GM12873 (cell line): ENCODE data around the gene ALDH3A1.

Source experiments
- TF ChIP-seq, protein P1 (sequence below): IDR thresholded peaks from 2 replicates; pipeline ENCODE4 v1.5.1; 2012; ENCODE audit warnings: low read depth, mild to moderate bottlenecking, moderate library complexity, low read length, control low read depth; ENCODE audit not compliant: insufficient read depth; ENCODE audit errors: missing control alignments

Gene ALDH3A1

DNA sequence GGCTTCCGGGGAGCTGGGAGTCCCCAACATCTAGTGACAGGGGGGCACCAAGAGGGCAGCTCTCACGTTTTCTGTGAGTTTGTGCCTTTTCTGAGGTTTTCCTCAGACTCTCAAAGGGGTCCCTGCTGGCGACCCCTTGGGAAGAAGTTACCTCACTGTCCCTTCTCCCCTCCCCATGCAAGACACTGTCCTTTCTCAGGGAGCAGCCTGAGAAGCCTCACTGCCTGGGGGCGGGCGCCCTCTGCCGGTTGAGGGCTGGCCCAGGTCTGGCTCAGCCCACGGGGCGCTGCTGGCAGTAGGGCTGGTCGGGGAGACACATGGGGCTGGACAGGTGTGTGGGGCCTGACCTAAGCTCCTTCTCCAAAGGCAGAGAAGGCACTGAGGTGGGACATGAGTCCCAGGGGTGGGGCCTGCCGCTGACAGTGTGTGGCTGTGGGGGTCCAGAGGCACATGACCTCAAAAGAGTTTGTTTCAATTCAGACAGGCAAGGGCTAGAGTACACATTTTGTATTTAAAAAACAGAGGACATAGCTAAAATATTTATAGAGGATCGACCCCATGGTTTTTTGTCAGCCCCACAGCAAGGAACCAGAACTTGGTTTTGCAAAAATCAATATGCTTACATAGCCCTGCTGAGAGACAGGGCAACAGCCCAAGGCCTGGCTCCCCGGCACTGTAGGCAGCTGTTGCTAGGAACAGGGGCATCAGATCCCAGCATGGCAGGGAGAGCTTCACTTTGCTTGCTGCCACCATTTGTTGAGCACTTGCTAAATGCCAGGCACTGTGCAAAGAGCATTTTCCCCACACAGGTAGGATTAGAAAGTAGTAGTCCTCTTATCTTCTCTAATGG, 18.5 kb upstream of the ALDH3A1 start:
- TF ChIP-seq, protein P1, sequence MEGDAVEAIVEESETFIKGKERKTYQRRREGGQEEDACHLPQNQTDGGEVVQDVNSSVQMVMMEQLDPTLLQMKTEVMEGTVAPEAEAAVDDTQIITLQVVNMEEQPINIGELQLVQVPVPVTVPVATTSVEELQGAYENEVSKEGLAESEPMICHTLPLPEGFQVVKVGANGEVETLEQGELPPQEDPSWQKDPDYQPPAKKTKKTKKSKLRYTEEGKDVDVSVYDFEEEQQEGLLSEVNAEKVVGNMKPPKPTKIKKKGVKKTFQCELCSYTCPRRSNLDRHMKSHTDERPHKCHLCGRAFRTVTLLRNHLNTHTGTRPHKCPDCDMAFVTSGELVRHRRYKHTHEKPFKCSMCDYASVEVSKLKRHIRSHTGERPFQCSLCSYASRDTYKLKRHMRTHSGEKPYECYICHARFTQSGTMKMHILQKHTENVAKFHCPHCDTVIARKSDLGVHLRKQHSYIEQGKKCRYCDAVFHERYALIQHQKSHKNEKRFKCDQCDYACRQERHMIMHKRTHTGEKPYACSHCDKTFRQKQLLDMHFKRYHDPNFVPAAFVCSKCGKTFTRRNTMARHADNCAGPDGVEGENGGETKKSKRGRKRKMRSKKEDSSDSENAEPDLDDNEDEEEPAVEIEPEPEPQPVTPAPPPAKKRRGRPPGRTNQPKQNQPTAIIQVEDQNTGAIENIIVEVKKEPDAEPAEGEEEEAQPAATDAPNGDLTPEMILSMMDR = peak; percentile 97

DNA sequence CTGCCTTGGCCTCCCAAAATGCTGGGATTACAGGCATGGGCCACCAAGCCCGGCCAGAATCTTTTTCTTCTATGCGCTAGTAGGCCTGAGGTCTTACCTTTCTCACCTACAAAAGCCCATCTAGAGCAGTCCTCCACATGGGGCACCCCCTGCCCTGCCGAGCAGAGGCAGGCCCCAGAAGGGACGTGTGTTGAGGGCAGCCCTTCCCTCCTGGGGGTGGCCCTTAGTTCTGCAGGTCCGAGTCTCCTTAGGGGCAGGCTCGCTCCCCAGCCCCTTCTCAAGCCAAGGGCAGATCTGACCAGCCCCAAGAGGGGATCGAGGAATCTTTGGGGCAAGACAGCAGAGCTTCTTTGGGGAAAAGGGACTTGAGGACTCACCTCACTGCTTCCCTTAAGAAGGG, 17.9 kb upstream of the ALDH3A1 start:
- TF ChIP-seq, protein P1 = no peak

DNA sequence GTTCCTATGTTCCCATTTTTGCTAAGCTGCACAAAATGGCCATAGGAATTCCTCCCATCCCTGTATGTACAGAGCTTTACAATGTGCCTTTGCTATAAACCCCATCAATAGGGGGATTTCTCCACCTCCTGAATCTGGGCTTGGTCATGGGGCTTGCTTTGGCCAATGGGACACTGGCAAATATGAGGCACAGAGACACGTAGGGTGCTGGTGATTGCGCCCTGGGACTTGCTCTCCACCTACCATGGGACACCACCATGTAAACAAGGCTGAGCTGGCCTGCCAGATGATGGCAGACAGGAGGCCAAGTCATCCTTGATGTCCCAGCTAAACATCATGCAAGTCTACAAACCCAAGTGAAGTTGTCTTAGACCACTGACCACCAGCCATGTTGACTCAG, 15.3 kb upstream of the ALDH3A1 start:
- TF ChIP-seq, protein P1 = no peak

DNA sequence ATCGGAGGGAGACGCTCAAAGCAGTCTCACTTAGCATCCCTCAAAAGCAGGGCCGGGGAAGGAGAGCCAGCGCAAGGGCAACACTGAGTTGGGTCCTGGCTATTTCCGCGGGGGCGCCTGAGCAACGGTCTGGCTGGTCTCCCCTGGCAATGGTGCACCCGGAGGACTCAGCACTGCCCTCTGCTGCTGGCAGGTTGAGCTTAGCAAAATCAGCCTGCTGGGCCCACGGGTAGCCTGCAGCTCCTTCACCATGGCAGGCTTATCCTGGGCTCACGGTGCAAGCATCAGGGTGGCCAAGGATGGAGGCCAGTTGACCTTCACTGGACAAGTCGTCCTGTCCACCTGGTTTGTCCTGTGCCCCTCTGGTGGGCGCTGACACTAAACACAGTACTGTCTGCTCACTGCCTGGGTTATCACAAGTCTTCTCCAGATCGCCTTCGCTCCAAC, 14.4 kb upstream of the ALDH3A1 start:
- TF ChIP-seq, protein P1 = peak; percentile 95

DNA sequence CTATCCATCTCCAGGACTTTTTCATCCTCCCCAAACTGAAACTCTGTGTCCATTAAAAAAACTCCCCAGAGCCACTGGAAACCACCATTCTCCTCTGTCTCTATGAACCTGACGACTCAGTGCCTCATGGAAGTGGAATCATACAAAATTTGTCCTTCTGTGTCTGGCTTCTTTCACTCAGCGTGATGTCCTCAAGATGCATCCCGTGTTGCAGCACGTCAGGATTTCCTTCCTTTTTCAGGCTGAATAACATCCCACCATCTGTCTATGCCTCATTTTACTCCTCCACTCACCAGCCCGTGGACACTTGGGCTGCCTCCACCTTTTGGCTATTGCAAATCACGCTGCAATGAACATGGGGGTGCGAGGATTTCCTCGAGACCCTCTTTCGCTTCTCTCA, 12.6 kb upstream of the ALDH3A1 start:
- TF ChIP-seq, protein P1 = no peak

- TF ChIP-seq, protein P1 = no peak
These were observed 11.8 kb upstream of the ALDH3A1 start for GRCh38 chr17:19759568-19760549.
